ENCODE data around the gene CFAP221. TPM values are rescaled to one million over a fixed set of nuclear protein-coding genes. Genes with fewer than 3 reads are reported as not detected.

Gene CFAP221
- total and polyA plus RNA-seq, 12 donors, result 0.14 to 2.5 (median 1.4) TPM; not detected in 1

- Histone ChIP-seq H3K4me1 (peaks cover 0 to 4% (median 0%) of the 10 kb centered on the region in 9 donors), H3K36me3 (no peaks in the 10 kb centered on the region), H3K27ac (no peak overlapping the region), H3K4me3 (no peak overlapping the region), H3K27me3 (peaks cover 0 to 8% (median 0%) of the 10 kb centered on the region in 7 donors), H3K9me3 (peaks cover 0 to 10% (median 0%) of the 10 kb centered on the region in 11 donors)
- DNase-seq (no peak), ATAC-seq (no peak)
- TF ChIP-seq CTCF (IDR thresholded peaks at IDR 0.05), result no peak
- intact Hi-C loops (cut with DNase I), result loop anchor here in 1 of 10 donors (10.0 kb wide), 1 partner anchor 123 kb away; no protein-coding TSS in a partner anchor
- 75 to 79% methylated on average over 12 of the region's 12 CpGs for WGBS, 2 donors
Observed at GRCh38 chr2:119638246-119638645, 94.0 kb downstream of the CFAP221 start.

GRCh38 chr2:119638685-119639554 lies 94.7 kb downstream of the CFAP221 start:
- intact Hi-C loops (cut with DNase I), result loop anchor here in 1 of 10 donors (10.0 kb wide), 1 partner anchor 124 kb away; no protein-coding TSS in a partner anchor
- Histone ChIP-seq H3K27ac (no peak overlapping the region), H3K27me3 (peaks cover 0 to 8% (median 0%) of the 10 kb centered on the region in 7 donors), H3K9me3 (peaks cover 0 to 8% (median 0%) of the 10 kb centered on the region in 11 donors), H3K4me1 (peaks cover 0 to 4% (median 0%) of the 10 kb centered on the region in 9 donors), H3K36me3 (no peaks in the 10 kb centered on the region), H3K4me3 (no peak overlapping the region)
- no peak for TF ChIP-seq CTCF (IDR thresholded peaks at IDR 0.05)
- 34 to 37% methylated on average over 19 of the region's 19 CpGs for WGBS, 2 donors
- DNase-seq, result no peak
- ATAC-seq, result no peak

- 12% methylated on average over 17 of the region's 17 CpGs for WGBS, 2 donors
- Histone ChIP-seq H3K4me3 (no peak overlapping the region), H3K27me3 (peaks cover 0 to 8% (median 0%) of the 10 kb centered on the region in 7 donors), H3K4me1 (peaks cover 0 to 22% (median 6%) of the 10 kb centered on the region in 9 donors), H3K9me3 (no peaks in the 10 kb centered on the region), H3K36me3 (no peaks in the 10 kb centered on the region), H3K27ac (no peak overlapping the region)
- peak; percentile 69 to 97 (median 94) for TF ChIP-seq CTCF (IDR thresholded peaks at IDR 0.05)
- intact Hi-C loops (cut with DNase I), result loop anchor here in 5 of 10 donors (2.0 to 10.0 kb wide), 6 partner anchors 17 to 1043 kb away; no protein-coding TSS in a partner anchor
- ATAC-seq (peak; percentile 75 to 91 (median 84)), DNase-seq (peak; percentile 63 to 66)
Observed at GRCh38 chr2:119641562-119642258, 97.5 kb downstream of the CFAP221 start.

- H3K9me3 ChIP-seq, result peaks cover 0 to 4% (median 0%) of the 10 kb centered on the region in 11 donors
- H3K4me1 ChIP-seq, result peaks cover 0 to 30% (median 6%) of the 10 kb centered on the region in 9 donors
- H3K4me3 ChIP-seq, result no peak overlapping the region
- DNase-seq (no peak), ATAC-seq (no peak)
- intact Hi-C loops (cut with DNase I), result loop anchor here in 4 of 10 donors (5.0 to 10.0 kb wide), 4 partner anchors 239 to 1041 kb away; no protein-coding TSS in a partner anchor
- no peak overlapping the region for H3K27ac ChIP-seq
- no peaks in the 10 kb centered on the region for H3K36me3 ChIP-seq
- 87 to 91% methylated on average over 3 of the region's 3 CpGs for WGBS, 2 donors
- H3K27me3 ChIP-seq, result peaks cover 0 to 5% (median 0%) of the 10 kb centered on the region in 7 donors
- TF ChIP-seq CTCF (IDR thresholded peaks at IDR 0.05), result no peak
Observed at GRCh38 chr2:119644186-119644585, 99.9 kb downstream of the CFAP221 start.

All from heart right ventricle (tissue), 16 donors.